HAP-1 (cell line): Measurements from ENCODE around the gene URI1.
"Not testable (repeated sequence)": the region's sequence is repeated elsewhere in the genome, so short reads cannot be mapped to it uniquely, and the experiment has no call there.

ENCODE experiments used
- DNase-seq, 2 experiments: peaks; one replicate each; pipeline ENCODE4 v3.0.0-alpha.2; 2016 to 2020; ENCODE audit warnings: low spot score in 2 of 2
- H3K27me3 ChIP-seq: fragments of 250-450 bp; sonication (Bioruptor Pico); 2 replicates; pipeline ENCODE4 v1.5.1; 2020; ENCODE audit warnings: low read depth, mild to moderate bottlenecking, moderate library complexity
- H3K36me3 ChIP-seq: fragments of 250-450 bp; sonication (Bioruptor Pico); replicated peaks from 2 replicates; pipeline ENCODE4 v1.5.1; 2020; ENCODE audit warnings: mild to moderate bottlenecking
- H3K4me1 ChIP-seq: fragments of 250-450 bp; sonication (Bioruptor Pico); 2 replicates; pipeline ENCODE4 v1.5.1; 2020; ENCODE audit warnings: mild to moderate bottlenecking
- H3K4me3 ChIP-seq: fragments of 250-450 bp; sonication (Bioruptor Pico); 2 replicates; pipeline ENCODE4 v1.5.1; 2020; ENCODE audit warnings: mild to moderate bottlenecking, moderate library complexity
- H3K9me3 ChIP-seq: fragments of 250-450 bp; sonication (Bioruptor Pico); 2 replicates; pipeline ENCODE4 v1.5.1; 2020; ENCODE audit warnings: mild to moderate bottlenecking, moderate library complexity
- in situ Hi-C: fragments of 300-500 bp; cut with MboI; formaldehyde crosslinking; loops from 3 replicates; pipeline ENCODE4 v1.14.3; 2020; ENCODE audit warnings: low sequenced_read_pairs, inconsistent platforms, mixed read lengths

The URI1 gene, protein sequence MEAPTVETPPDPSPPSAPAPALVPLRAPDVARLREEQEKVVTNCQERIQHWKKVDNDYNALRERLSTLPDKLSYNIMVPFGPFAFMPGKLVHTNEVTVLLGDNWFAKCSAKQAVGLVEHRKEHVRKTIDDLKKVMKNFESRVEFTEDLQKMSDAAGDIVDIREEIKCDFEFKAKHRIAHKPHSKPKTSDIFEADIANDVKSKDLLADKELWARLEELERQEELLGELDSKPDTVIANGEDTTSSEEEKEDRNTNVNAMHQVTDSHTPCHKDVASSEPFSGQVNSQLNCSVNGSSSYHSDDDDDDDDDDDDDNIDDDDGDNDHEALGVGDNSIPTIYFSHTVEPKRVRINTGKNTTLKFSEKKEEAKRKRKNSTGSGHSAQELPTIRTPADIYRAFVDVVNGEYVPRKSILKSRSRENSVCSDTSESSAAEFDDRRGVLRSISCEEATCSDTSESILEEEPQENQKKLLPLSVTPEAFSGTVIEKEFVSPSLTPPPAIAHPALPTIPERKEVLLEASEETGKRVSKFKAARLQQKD

DNA sequence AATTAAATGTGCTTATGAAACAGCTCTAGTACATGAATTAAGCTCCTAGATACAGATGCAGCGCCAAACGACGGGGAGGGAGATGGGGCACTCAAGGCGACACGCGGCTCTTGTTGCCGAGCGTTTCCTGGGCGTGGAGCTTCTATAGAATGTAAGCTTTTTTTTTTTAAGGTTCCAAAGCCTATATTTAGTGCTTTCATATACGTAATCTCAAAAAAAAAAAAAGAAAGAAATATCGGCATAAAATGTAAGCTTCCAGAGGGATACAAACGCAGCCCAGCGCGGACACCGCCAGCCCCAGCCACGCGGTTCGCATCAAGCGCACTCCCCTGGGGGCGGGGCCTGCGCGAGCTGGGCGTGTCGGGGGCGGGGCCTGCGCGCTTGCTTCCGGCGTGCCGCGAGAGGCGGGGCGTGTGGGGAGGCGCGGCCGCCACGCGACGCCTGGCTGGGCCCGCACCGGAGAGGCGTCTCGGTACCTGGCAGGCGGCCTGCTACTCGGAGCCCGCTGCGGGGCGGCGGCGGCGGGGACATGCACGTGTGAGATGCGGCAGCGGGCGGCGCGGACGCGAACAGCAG lies at the start of gene URI1:
Gene URI1 (plus strand): TSS at position 412 of the 576 bp plus-strand sequence. CDS start 309 bp downstream, outside the sequence.
- H3K4me1 ChIP-seq = peaks cover 19% of the 10 kb centered on the region
- DNase-seq = peak; percentile 74 to 94
- H3K9me3 ChIP-seq = no peaks in the 10 kb centered on the region
- no peaks in the 10 kb centered on the region for H3K27me3 ChIP-seq
- H3K4me3 ChIP-seq = peak within 1 kb of the TSS; percentile 76
- H3K36me3 ChIP-seq = no peaks in the 10 kb centered on the region; the same call in 1 of the 2 replicates
- in situ Hi-C loops = no loop called here

DNA sequence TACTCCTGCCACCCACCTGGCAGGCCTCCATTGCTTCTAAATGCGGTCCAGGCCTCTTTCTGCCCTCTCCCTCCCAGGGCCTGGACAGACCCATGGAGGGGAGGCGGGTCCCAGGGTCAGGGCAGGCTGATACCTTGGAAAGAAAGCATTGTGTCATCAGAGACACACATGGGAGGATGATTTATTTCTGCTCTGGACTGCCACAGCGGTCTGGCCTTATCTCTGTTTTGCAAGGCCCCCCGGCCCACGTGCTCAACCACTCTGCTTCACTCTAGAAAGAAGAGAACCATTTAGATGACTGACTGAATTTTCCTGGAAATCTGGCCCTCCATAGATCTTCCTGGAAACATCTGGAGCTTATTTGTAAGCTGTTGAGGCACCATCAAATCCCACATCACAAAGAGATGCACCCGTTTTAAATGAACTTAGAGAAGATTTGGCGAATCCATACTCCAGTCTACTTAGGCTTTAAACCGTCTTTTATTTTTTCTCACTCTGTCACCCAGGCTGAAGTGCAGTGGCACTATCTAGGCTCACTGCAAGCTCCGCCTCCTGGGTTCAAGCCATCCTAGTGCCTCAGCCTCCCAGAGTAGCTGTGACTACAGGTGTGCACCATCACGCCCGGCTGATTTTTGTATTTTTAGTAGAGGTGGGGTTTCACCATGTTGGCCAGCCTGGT lies 48.3 kb upstream of the URI1 start:
- Histone ChIP-seq H3K4me3 (no peak overlapping the region), H3K27me3 (no peaks in the 10 kb centered on the region), H3K36me3 (no peaks in the 10 kb centered on the region), H3K4me1 (no peaks in the 10 kb centered on the region), H3K9me3 (no peaks in the 10 kb centered on the region)
- DNase-seq = no peak
- in situ Hi-C loops = no loop called here

DNA sequence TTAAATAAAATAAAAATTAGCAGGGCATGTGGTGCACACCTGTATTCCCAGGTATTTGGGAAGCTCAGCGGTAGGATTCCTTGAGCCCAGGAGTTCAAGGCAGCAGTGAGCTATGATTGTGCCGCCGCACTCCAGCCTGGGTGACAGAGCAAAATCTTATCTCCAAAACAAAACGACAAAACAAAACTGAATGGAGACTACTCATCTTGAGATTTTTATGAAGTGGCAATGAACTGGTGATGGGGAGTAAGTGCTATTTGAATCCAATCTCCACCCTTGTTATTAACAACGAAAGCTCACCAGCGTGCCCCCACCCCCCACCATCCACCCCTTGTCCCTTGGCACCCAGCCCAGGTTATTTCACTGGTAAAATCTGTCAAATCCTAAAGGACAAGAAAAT lies 45.2 kb upstream of the URI1 start:
- no peaks in the 10 kb centered on the region for H3K4me1 ChIP-seq
- H3K36me3 ChIP-seq = no peaks in the 10 kb centered on the region
- no peaks in the 10 kb centered on the region for H3K9me3 ChIP-seq
- DNase-seq = no peak
- in situ Hi-C loops = no loop called here
- no peaks in the 10 kb centered on the region for H3K27me3 ChIP-seq
- H3K4me3 ChIP-seq = no peak overlapping the region

DNA sequence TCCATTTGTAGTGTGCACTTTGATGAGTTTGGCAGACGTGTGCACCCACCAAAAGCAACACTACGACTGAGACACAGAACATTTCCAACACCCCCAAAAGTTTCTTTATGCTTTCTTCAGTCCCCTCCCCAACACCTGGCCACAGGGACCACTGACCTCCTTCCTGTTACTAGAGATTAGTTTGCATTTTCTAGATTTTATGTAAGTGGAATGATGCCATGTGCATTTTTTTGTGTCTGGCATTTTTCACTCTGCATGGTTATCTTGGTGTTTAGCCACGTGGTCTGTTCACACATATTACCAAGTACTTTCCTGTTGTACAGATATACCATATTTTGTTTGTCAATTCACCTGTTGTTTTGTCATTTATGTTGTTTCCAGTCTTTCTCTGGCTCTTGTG lies 44.6 kb upstream of the URI1 start:
- in situ Hi-C loops = no loop called here

DNA sequence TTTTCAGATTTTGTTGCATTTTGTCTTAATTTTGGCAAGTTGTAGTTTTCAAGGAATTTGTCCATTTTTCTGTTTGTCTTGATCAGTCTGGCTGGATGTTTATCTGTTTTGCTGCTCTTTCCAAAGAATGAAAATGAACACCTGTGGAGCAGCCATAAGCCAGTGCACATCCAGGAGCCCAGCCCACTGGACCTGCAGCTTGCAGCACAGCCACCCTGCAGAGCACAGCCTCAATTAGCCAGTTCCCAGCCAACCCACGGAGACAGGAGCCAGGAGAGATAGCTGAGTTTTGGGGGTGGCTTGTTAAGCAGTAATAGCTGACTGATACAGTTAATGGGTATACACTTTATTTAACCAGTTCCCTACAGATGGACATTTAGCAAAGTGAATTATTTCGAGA lies 38.0 kb upstream of the URI1 start:
- in situ Hi-C loops = no loop called here
- no peak overlapping the region for H3K4me3 ChIP-seq
- no peaks in the 10 kb centered on the region for H3K9me3 ChIP-seq
- H3K27me3 ChIP-seq = no peaks in the 10 kb centered on the region
- no peaks in the 10 kb centered on the region for H3K4me1 ChIP-seq
- H3K36me3 ChIP-seq = no peaks in the 10 kb centered on the region
- DNase-seq = no peak

More for the DNA sequence above, 44.6 kb upstream of the URI1 start:
- no peak overlapping the region for H3K4me3 ChIP-seq
- no peak for DNase-seq
- no peaks in the 10 kb centered on the region for H3K36me3 ChIP-seq
- H3K9me3 ChIP-seq = no peaks in the 10 kb centered on the region
- no peaks in the 10 kb centered on the region for H3K4me1 ChIP-seq
- H3K27me3 ChIP-seq = no peaks in the 10 kb centered on the region

DNA sequence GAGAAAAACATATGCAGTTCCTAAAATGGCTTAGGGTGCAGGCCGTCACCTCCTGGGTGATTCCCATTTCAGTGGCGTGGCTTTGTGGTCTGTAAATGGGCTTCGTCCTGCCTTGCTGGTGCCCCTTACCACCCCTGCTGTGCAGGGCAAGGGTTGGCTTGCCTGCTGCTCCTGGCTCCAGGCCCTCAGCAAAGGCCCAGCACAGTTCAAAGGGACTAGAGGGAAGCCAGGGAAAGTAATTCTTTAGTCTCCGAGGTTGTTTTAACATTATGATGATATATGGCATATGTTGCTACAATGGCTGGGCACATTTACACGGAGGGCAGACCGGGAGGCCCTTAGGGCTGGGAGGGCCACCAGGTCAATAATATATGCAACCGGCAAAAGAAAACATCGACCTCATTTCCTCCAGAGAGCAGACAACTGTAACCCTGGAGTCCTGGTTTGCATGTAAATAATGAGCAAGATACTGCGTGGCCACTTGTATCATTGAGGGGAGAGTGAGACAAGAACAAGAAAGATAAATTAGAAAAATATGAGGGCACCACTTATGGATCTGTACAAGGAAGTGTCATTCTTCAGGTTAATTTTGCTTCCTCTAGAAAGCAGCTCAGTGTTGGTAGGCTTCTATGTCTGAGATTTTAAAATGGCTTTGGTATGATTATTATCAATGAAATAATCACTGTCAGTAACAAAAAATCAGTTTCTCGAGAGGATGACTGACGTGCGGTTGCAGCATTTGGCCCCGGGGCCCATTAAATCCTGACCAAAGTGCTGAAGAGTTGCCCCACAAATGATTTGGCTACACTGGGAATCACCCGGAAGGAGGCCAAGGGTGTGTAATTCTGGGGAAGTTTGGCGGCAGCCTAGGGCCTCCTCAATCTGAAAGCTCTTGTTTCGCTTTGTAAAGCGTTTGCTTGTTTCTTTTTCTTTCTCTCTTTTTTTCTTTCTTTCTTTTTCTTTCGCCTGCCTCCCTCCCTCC lies 32.8 kb upstream of the URI1 start:
- no peaks in the 10 kb centered on the region for H3K36me3 ChIP-seq
- H3K27me3 ChIP-seq = no peaks in the 10 kb centered on the region
- no peaks in the 10 kb centered on the region for H3K9me3 ChIP-seq
- H3K4me1 ChIP-seq = no peaks in the 10 kb centered on the region
- in situ Hi-C loops = no loop called here
- H3K4me3 ChIP-seq = no peak overlapping the region
- DNase-seq = no peak

DNA sequence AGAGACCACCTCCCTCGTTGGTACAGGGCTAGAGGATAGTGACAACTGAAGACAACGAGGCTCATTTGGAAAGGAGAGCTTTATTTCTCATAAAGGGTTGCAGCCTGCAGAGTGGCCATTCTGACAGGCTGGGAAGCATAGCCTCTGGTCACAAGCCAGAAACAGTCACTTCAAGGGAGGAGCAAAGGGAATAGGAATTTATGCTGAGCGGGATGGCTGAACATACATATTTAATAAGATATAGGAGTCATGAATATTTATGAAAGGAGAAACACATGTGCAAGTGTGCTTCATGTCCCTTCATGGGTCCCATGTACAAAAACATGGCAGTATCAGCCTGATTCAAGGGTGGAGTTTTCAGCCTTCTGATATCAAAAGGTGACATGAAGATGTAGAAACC lies 27.1 kb upstream of the URI1 start:
- H3K9me3 ChIP-seq = no peaks in the 10 kb centered on the region
- in situ Hi-C loops = no loop called here
- no peaks in the 10 kb centered on the region for H3K36me3 ChIP-seq

DNA sequence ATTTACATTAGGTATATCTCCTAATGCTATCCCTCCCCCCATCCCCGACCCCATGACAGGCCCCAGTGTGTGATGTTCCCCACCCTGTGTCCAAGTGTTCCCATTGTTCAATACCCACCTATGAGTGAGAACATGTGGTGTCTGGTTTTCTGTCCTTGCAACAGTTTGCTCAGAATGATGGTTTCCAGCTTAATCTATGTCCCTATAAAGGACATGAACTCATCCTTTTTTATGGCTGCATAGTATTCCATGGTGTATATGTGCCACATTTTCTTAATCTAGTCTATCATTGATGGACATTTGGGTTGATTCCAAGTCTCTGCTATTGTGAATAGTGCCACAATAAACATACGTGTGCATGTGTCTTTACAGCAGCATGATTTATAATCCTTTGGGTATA lies 26.2 kb upstream of the URI1 start:
- in situ Hi-C loops = not testable (repeated sequence)

More for the DNA sequence above, 27.1 kb upstream of the URI1 start:
- Histone ChIP-seq H3K4me3 (no peak overlapping the region), H3K27me3 (0 out of 2 replicates have a peak, but pooled peaks cover 4% of the 10 kb centered on the region), H3K4me1 (no peaks in the 10 kb centered on the region)
- no peak for DNase-seq

DNA sequence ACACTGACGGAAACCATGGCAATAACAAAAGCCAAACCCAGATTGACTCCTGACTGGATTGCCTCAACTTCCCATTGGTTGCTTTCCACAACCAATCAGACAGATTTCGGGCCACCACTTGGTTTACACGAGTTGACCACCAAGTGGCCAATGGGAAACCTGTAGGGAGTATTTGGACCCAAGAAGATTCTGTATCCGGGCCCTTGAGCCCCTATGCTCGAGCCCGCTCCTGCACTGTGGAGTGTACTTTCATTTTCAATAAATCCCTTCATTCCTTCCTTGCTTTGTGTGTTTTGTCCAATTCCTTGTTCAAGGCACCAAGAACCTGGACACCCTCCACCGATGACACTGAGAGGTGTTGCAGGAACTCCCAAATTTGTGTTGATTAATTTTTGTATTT lies 24.1 kb upstream of the URI1 start:
- Histone ChIP-seq H3K4me1 (no peaks in the 10 kb centered on the region), H3K27me3 (0 out of 2 replicates have a peak, but pooled peaks cover 4% of the 10 kb centered on the region), H3K9me3 (no peaks in the 10 kb centered on the region), H3K36me3 (no peaks in the 10 kb centered on the region), H3K4me3 (no peak overlapping the region)
- in situ Hi-C loops = no loop called here
- DNase-seq = no peak

More for the DNA sequence above, 26.2 kb upstream of the URI1 start:
- H3K9me3 ChIP-seq, H3K4me3 ChIP-seq, H3K36me3 ChIP-seq, DNase-seq, H3K27me3 ChIP-seq, H3K4me1 ChIP-seq: not testable (repeated sequence)

DNA sequence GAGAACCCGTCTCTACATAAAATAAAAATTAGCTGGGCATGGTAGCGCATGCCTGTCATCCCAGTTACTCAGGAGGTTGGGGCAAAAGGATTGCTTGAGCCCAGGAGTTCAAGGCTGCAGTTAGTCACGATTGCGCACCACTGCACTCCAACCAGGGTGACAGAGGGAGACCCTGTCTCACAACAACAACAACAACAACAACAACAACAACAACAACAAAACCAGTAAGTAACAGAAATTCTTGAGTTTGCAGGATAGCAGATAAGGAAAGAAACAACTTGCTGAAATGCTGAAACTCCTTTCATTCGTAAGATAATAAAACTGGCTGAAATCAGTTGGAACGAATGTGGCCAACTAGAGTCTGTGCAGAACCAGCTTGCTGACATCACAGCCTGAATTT lies 23.1 kb upstream of the URI1 start:
- no peak for DNase-seq
- Histone ChIP-seq H3K27me3 (0 out of 2 replicates have a peak, but pooled peaks cover 4% of the 10 kb centered on the region), H3K4me1 (no peaks in the 10 kb centered on the region), H3K4me3 (no peak overlapping the region), H3K9me3 (no peaks in the 10 kb centered on the region), H3K36me3 (no peaks in the 10 kb centered on the region)
- in situ Hi-C loops = no loop called here

DNA sequence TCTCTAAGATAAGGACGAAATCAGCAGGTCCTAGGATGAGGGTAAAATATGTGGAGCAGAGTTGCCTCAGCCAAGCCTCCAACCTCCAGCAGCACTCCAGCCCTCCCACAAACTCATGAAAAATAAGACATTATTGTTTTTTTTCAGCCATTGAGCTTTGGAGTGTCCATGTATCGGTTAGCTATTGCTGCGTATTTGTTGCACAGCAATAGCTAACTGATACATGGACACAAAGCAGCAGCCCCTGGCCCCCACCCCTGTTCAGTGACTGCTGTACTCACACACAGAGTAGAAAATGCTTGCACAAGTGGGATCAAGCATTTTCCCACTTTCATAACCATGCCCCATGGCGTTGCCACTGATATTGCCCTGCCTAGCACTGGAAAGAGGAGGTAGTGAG lies 19.1 kb upstream of the URI1 start:
- Histone ChIP-seq H3K4me1 (no peaks in the 10 kb centered on the region), H3K4me3 (no peak overlapping the region), H3K36me3 (no peaks in the 10 kb centered on the region), H3K27me3 (no peaks in the 10 kb centered on the region), H3K9me3 (no peaks in the 10 kb centered on the region)
- in situ Hi-C loops = no loop called here
- no peak for DNase-seq

DNA sequence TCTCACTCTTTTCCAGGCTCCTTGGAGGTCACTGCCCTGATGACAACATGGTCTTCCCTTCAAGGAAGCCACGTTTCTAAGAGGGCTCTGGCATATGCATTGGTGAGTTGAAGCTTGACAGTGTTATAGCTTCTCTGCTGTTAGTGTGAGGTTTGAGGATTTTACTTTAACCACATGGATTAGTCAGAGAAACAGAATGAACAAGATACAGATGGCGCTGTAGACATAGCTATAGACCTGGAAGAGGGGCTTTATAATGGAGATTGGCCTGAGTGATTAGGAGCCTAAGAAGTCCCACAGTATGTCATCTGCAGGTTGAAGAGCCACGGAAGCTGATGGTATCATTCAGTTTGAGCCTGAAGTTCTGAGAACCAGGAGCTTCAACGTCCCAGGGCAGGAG lies 18.4 kb upstream of the URI1 start:
- Histone ChIP-seq H3K4me1 (no peaks in the 10 kb centered on the region), H3K27me3 (no peaks in the 10 kb centered on the region), H3K9me3 (no peaks in the 10 kb centered on the region), H3K36me3 (no peaks in the 10 kb centered on the region), H3K4me3 (no peak overlapping the region)
- in situ Hi-C loops = no loop called here
- DNase-seq = no peak

DNA sequence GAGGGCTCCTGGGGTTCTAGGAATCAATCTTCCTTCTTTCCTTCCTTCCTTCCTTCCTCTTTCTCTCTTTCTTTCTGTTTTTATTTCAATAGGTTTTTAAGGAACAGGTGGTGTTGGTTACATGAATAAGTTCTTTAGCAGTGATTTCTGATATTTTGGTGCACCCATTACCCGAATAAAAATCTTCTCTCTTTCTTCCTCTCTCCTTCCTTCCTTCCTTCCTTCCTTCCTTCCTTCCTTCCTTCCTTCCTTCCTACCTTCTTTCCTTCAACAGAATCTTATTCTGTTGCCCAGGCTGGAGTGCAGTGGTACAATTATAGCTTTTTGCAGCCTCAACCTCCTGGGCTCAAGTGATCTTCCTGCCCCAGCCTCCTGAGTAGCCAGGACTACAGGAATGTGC lies 16.0 kb upstream of the URI1 start:
- in situ Hi-C loops = no loop called here
- no peaks in the 10 kb centered on the region for H3K9me3 ChIP-seq
- no peaks in the 10 kb centered on the region for H3K27me3 ChIP-seq
- H3K4me1 ChIP-seq = no peaks in the 10 kb centered on the region
- DNase-seq = no peak
- no peak overlapping the region for H3K4me3 ChIP-seq
- H3K36me3 ChIP-seq = no peaks in the 10 kb centered on the region
